Measurements from ENCODE around the gene POTEF. TPM values are rescaled to one million over a fixed set of nuclear protein-coding genes. Genes with fewer than 3 reads are reported as not detected.
A peak's percentile ranks its signal among the peaks of the same experiment; 100 is the strongest.
"Not testable (repeated sequence)": the region's sequence is repeated elsewhere in the genome, so short reads cannot be mapped to it uniquely, and the experiment has no call there.

POTEF gene
- polyA plus RNA-seq, 3 donors = not detected

DNA sequence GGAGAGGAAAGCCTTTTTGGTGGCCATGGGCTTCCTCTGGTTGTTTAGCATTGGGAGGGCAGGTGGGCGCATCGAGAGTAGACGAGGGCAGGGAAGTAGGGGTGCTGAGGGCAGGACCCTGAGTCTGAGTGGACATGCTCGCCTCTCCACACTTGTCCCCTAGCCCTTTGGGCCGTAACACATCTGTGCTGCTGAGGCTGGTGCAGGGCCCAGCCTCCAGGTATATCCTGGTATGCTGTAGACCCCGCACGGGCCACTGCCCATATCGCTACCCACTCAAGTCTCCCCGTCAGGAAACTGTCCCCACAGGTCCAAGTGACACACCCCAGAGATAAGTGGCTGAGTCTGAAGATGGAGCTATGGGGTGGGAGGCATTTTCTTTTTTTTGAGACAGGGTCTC, 29.6 kb upstream of the POTEF start:
- Mint-ChIP-seq H3K27ac (peak overlapping the region in 4 of 7 donors; percentile 0 to 62 (median 56)), H3K4me3 (no peak overlapping the region)
- no peak overlapping the region for H3K27ac ChIP-seq (ENCODE audit: low read depth in 1 of 2, low read length in 2 of 2)

GRCh38 chr2:130157825-130158514, 28.9 kb upstream of the POTEF start:
- intact Hi-C loops (cut with micrococcal nuclease); H3K9me3 Mint-ChIP-seq: not testable (repeated sequence)

More for the DNA sequence above, 29.6 kb upstream of the POTEF start:
- Histone ChIP-seq H3K79me2 (ENCODE audit: insufficient read depth, low read length) (no peaks in the 10 kb centered on the region), H3K4me2 (replicated peaks; ENCODE audit: extremely low read depth, low read length, poor library complexity, severe bottlenecking) (no peak overlapping the region), H3K9me3 (replicated peaks in 1 of 2; ENCODE audit: control insufficient read depth in 1 of 2, insufficient read depth in 1 of 2, low read length in 2 of 2) (no peaks in the 10 kb centered on the region), H3K27me3 (ENCODE audit: control insufficient read depth in 2 of 2, insufficient read depth in 2 of 2, low read length in 2 of 2) (no peaks in the 10 kb centered on the region), H4K20me1 (ENCODE audit: insufficient read depth, low read length) (no peaks in the 10 kb centered on the region), H3K4me3 (replicated peaks in 1 of 3; ENCODE audit: low read depth in 2 of 3, low read length in 3 of 3) (no peak overlapping the region), H3K9ac (ENCODE audit: insufficient read depth, low read length, poor library complexity, severe bottlenecking) (no peak overlapping the region), H3K4me1 (ENCODE audit: control insufficient read depth in 1 of 2, insufficient read depth in 2 of 2, low read length in 2 of 2) (no peaks in the 10 kb centered on the region), H2AFZ (ENCODE audit: insufficient read depth, low read depth, low read length, poor library complexity, severe bottlenecking) (no peak overlapping the region), H3K36me3 (replicated peaks in 1 of 2; ENCODE audit: control insufficient read depth in 1 of 2, insufficient read depth in 2 of 2, low read length in 2 of 2) (peaks cover 48 to 52% of the 10 kb centered on the region in 2 donors)
- H3K27me3 Mint-ChIP-seq (ENCODE audit: low read depth in 3 of 3) = no peaks in the 10 kb centered on the region
- no peak for DNase-seq
- H3K36me3 Mint-ChIP-seq = peaks cover 42 to 88% of the 10 kb centered on the region in 2 donors
- 88% methylated on average over 5 of the region's 9 CpGs for WGBS (ENCODE audit: insufficient coverage)
- no peaks in the 10 kb centered on the region for H3K9me3 Mint-ChIP-seq
- no peak for TF ChIP-seq CTCF (IDR thresholded peaks at IDR 0.05)
- peaks cover 6% of the 10 kb centered on the region for H3K4me1 Mint-ChIP-seq
- intact Hi-C loops (cut with micrococcal nuclease) = no loop called here

GRCh38 chr2:130157354-130157753, 28.3 kb upstream of the POTEF start:
- intact Hi-C loops (cut with micrococcal nuclease) = not testable (repeated sequence)
- peaks cover 47 to 53% of the 10 kb centered on the region in 2 donors for H3K36me3 ChIP-seq (replicated peaks in 1 of 2; ENCODE audit: control insufficient read depth in 1 of 2, insufficient read depth in 2 of 2, low read length in 2 of 2)

More at GRCh38 chr2:130157825-130158514, 28.9 kb upstream of the POTEF start:
- not testable (repeated sequence) for H3K4me1 Mint-ChIP-seq; H3K27me3 ChIP-seq (ENCODE audit: control insufficient read depth in 2 of 2, insufficient read depth in 2 of 2, low read length in 2 of 2); H3K27ac ChIP-seq (ENCODE audit: low read depth in 1 of 2, low read length in 2 of 2); H2AFZ ChIP-seq (ENCODE audit: insufficient read depth, low read depth, low read length, poor library complexity, severe bottlenecking); H3K4me1 ChIP-seq (ENCODE audit: control insufficient read depth in 1 of 2, insufficient read depth in 2 of 2, low read length in 2 of 2); H3K27me3 Mint-ChIP-seq (ENCODE audit: low read depth in 3 of 3); H3K9me3 ChIP-seq (replicated peaks in 1 of 2; ENCODE audit: control insufficient read depth in 1 of 2, insufficient read depth in 1 of 2, low read length in 2 of 2); H3K4me2 ChIP-seq (replicated peaks; ENCODE audit: extremely low read depth, low read length, poor library complexity, severe bottlenecking); H3K79me2 ChIP-seq (ENCODE audit: insufficient read depth, low read length); H4K20me1 ChIP-seq (ENCODE audit: insufficient read depth, low read length); H3K4me3 ChIP-seq (replicated peaks in 1 of 3; ENCODE audit: low read depth in 2 of 3, low read length in 3 of 3); H3K4me3 Mint-ChIP-seq; H3K9ac ChIP-seq (ENCODE audit: insufficient read depth, low read length, poor library complexity, severe bottlenecking)
- 27% methylated on average over 8 of the region's 13 CpGs for WGBS (ENCODE audit: insufficient coverage)
- Mint-ChIP-seq H3K36me3 (peaks cover 40 to 89% of the 10 kb centered on the region in 2 donors), H3K27ac (peak overlapping the region in 5 of 7 donors; percentile 50 to 76 (median 59))
- DNase-seq = peak in 1 of 3 donors; percentile 46
- peaks cover 49 to 53% of the 10 kb centered on the region in 2 donors for H3K36me3 ChIP-seq (replicated peaks in 1 of 2; ENCODE audit: control insufficient read depth in 1 of 2, insufficient read depth in 2 of 2, low read length in 2 of 2)

More at GRCh38 chr2:130157354-130157753, 28.3 kb upstream of the POTEF start:
- H3K27me3 Mint-ChIP-seq (ENCODE audit: low read depth in 3 of 3); H3K9ac ChIP-seq (ENCODE audit: insufficient read depth, low read length, poor library complexity, severe bottlenecking); H3K4me3 Mint-ChIP-seq; H4K20me1 ChIP-seq (ENCODE audit: insufficient read depth, low read length); H3K4me1 ChIP-seq (ENCODE audit: control insufficient read depth in 1 of 2, insufficient read depth in 2 of 2, low read length in 2 of 2); H3K9me3 ChIP-seq (replicated peaks in 1 of 2; ENCODE audit: control insufficient read depth in 1 of 2, insufficient read depth in 1 of 2, low read length in 2 of 2); DNase-seq; H3K4me2 ChIP-seq (replicated peaks; ENCODE audit: extremely low read depth, low read length, poor library complexity, severe bottlenecking); H3K9me3 Mint-ChIP-seq; H2AFZ ChIP-seq (ENCODE audit: insufficient read depth, low read depth, low read length, poor library complexity, severe bottlenecking); H3K4me1 Mint-ChIP-seq; H3K27me3 ChIP-seq (ENCODE audit: control insufficient read depth in 2 of 2, insufficient read depth in 2 of 2, low read length in 2 of 2); H3K27ac ChIP-seq (ENCODE audit: low read depth in 1 of 2, low read length in 2 of 2); H3K79me2 ChIP-seq (ENCODE audit: insufficient read depth, low read length); H3K4me3 ChIP-seq (replicated peaks in 1 of 3; ENCODE audit: low read depth in 2 of 3, low read length in 3 of 3): not testable (repeated sequence)
- peaks cover 37 to 89% of the 10 kb centered on the region in 2 donors for H3K36me3 Mint-ChIP-seq
- WGBS (ENCODE audit: insufficient coverage) = 78% methylated on average over 4 of the region's 12 CpGs
- H3K27ac Mint-ChIP-seq = peak overlapping the region in 1 of 7 donors; percentile 68

All from CD14-positive monocyte (primary cell).